ENCODE data around the gene OXT. TPM values are rescaled to one million over a fixed set of nuclear protein-coding genes. Genes with fewer than 3 reads are reported as not detected.
A peak's percentile ranks its signal among the peaks of the same experiment; 100 is the strongest.

Gene OXT
- total RNA-seq, 1 donor from 2014 or later: not detected

DNA sequence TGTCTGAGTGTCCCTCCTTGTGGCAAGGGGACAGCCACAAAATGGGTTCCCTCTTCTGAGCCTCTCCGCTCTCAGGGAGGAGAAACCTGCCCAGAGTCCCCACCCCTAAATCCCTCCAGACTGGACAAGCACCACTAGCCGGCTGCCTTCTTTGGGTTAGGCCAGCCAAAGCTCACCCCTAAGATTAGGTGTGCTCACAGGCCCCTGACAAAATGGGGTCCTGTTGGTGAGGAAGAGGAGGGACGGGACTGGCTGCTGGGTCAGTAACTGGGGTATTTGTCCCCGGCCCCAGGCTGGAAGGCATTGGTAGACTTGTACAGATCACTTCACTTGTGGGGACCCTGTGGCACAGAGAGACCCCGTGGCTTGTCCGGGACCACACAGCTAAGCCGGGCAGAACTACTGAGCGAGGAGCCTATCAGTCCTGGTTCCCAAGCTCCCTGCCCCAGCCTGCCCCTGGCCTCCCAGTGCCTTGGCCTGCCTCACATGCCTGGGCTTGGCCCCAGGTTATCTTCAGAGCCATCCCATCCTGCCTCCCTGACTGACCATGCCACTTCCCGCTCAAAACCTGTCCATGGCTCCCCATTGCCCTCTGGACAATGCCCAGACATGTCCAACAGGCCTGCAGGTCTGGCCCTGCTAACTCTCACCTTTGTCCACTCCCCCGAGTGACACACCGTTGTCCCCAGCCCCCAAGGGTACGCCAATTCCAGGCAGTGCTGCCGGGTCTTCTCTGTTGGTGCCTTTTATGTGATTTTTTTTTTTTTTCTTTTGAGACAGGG lies 23.6 kb downstream of the OXT start:
- intact Hi-C loops (cut with micrococcal nuclease): no loop called here
- POLR2A ChIA-PET: interaction anchor here (0.7 kb wide), 1 partner anchor 1224 kb away, joined by 3 read pairs; no protein-coding TSS in a partner anchor
- Mint-ChIP-seq H3K27ac (peak overlapping the region; percentile 31), H3K4me3 (no peak overlapping the region), H3K9me3 (no peaks in the 10 kb centered on the region), H3K36me3 (ENCODE audit: low read depth) (no peaks in the 10 kb centered on the region), H3K27me3 (peaks cover 13% of the 10 kb centered on the region), H3K4me1 (peaks cover 23% of the 10 kb centered on the region)
- no peak for ATAC-seq (ENCODE audit: low read depth)
- DNase-seq: no peak
- CTCF ChIA-PET: interaction anchor here (0.7 kb wide), 1 partner anchor 300 kb away, joined by 3 read pairs; no protein-coding TSS in a partner anchor
- TF ChIP-seq, protein P1, sequence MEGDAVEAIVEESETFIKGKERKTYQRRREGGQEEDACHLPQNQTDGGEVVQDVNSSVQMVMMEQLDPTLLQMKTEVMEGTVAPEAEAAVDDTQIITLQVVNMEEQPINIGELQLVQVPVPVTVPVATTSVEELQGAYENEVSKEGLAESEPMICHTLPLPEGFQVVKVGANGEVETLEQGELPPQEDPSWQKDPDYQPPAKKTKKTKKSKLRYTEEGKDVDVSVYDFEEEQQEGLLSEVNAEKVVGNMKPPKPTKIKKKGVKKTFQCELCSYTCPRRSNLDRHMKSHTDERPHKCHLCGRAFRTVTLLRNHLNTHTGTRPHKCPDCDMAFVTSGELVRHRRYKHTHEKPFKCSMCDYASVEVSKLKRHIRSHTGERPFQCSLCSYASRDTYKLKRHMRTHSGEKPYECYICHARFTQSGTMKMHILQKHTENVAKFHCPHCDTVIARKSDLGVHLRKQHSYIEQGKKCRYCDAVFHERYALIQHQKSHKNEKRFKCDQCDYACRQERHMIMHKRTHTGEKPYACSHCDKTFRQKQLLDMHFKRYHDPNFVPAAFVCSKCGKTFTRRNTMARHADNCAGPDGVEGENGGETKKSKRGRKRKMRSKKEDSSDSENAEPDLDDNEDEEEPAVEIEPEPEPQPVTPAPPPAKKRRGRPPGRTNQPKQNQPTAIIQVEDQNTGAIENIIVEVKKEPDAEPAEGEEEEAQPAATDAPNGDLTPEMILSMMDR (IDR thresholded peaks at IDR 0.05): no peak

DNA sequence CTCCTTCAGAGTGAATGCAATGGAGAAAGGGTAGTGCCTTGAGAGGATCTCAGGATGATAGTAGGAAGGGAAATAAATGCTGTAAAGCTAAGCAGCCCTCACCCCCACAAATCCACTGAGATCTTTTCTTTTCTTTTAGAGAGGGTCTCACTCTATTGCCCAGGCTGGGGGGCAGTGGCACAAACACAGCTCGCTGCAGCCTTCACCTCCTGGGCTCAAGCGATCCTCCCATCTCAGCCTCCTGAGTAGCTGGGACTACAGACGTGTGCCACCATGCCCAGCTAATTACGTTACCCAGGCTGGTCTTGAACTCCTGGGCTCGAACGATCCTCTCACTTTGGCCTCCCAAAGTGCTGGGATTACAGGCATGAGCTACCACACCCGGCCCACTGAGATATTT lies 29.1 kb downstream of the OXT start:
- TF ChIP-seq, protein P1 (IDR thresholded peaks at IDR 0.05): no peak
- H3K4me3 Mint-ChIP-seq: no peak overlapping the region
- DNase-seq: no peak
- CTCF ChIA-PET: no interaction called here
- POLR2A ChIA-PET: no interaction called here
- no peaks in the 10 kb centered on the region for H3K36me3 Mint-ChIP-seq (ENCODE audit: low read depth)
- H3K9me3 Mint-ChIP-seq: no peaks in the 10 kb centered on the region
- ATAC-seq (ENCODE audit: low read depth): no peak
- peaks cover 5% of the 10 kb centered on the region for H3K27me3 Mint-ChIP-seq
- intact Hi-C loops (cut with micrococcal nuclease): no loop called here
- peaks cover 11% of the 10 kb centered on the region for H3K4me1 Mint-ChIP-seq
- no peak overlapping the region for H3K27ac Mint-ChIP-seq

DNA sequence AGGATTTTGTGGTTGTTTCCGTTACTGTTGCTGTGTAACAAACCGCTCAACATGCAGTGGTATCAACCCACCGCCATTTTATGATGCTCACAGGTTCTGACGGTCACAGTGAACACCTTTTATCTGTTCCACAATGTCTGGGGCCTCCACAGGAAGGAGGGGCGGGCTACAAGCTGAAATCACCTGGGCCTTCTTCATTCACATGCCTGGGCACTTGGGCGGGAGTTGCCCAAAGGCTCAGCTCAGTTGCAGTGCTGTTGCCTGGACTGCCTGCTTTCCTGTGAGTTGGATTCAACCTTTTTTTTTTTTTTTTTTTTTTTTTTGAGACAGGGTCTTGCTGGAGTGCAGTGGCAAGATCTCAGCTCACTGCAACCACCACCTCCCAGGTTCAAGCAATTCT lies 29.8 kb downstream of the OXT start:
- TF ChIP-seq, protein P1 (IDR thresholded peaks at IDR 0.05): no peak
- intact Hi-C loops (cut with micrococcal nuclease): no loop called here
- ChIA-PET CTCF (no interaction called here), POLR2A (interaction anchor here (0.6 to 0.7 kb wide), 2 partner anchors 14 to 76 kb away, joined by 4 to 10 read pairs; no protein-coding TSS in a partner anchor)
- Mint-ChIP-seq H3K27ac (no peak overlapping the region), H3K27me3 (peaks cover 5% of the 10 kb centered on the region), H3K4me1 (peaks cover 11% of the 10 kb centered on the region), H3K4me3 (no peak overlapping the region), H3K36me3 (ENCODE audit: low read depth) (no peaks in the 10 kb centered on the region), H3K9me3 (no peaks in the 10 kb centered on the region)
- ATAC-seq (ENCODE audit: low read depth): no peak
- no peak for DNase-seq

DNA sequence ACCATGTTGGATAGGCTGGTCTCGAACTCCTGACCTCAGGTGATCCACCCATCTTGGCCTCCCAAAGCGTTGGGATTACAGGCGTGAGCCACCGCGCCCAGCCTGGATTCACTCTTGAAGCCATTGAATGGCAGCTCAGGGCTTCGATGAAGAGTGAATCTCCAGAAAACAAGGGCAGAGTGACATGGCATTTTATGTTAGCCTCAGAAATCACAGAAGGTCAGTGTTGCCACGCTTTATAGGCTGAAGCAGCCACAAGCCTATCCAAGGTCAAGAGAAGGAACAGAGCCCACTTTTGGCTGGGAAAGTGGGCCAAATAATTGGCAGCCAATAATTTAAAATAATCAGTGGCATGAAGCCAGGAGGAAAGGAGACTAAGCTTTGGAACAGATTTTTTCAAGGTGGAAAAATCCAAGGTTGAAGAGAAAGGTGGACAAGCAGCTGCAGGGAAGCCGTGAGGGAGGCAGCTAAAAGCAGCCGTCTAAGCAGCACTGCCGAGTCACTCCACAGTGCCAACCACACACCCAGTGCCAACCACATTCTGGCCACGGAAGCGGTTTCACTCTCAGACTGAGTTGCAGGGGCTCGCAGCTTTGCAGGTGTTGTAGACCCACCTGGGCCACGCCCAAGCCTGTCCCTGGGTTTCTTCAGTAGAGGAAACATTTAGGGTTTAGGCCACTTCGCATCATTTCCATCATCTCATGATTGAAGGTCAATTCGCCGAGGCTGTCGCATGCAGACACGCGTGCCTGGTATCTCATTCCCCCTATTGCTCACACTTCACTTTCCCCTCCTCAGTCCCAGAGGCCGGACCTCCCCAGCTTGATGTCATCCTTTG lies 30.5 kb downstream of the OXT start:
- TF ChIP-seq, protein P1 (IDR thresholded peaks at IDR 0.05): no peak
- ChIA-PET POLR2A (interaction anchor here (0.6 to 0.7 kb wide), 2 partner anchors 15 to 76 kb away, joined by 4 to 10 read pairs; no protein-coding TSS in a partner anchor), CTCF (no interaction called here)
- DNase-seq: no peak
- Mint-ChIP-seq H3K27me3 (peaks cover 5% of the 10 kb centered on the region), H3K4me1 (peaks cover 11% of the 10 kb centered on the region), H3K4me3 (no peak overlapping the region), H3K9me3 (no peaks in the 10 kb centered on the region), H3K27ac (no peak overlapping the region), H3K36me3 (ENCODE audit: low read depth) (peaks cover under 1% of the 10 kb centered on the region)
- intact Hi-C loops (cut with micrococcal nuclease): no loop called here
- ATAC-seq (ENCODE audit: low read depth): peak; percentile 42

Data from activated B cell treated with CpG ODN at 0.5 μM for 24 hours (primary cell).